HCT116 (cell line): ENCODE measurements around the gene AMBP. TPM values are rescaled to one million over a fixed set of nuclear protein-coding genes. Genes with fewer than 3 reads are reported as not detected.

Source experiments
- ATAC-seq: fragments of 200-7000 bp; cut with Tn5 transposase; 2 replicates; pipeline ENCODE4 v1.9.1; 2020; ENCODE audit warnings: mild to moderate bottlenecking, moderate library complexity
- BruUV-seq: library from RNA; stranded (reverse); fragments of 400-500 nt; replicated peaks from 2 replicates; lab custom pipeline; 2021; lab: Mats Ljungman, UMichigan
- CTCF ChIA-PET: fragments of 300-600 bp; sonication (Branson Sonifier 250); formaldehyde crosslinking; loops from one replicate; lab custom pipeline; 2021; ENCODE audit warnings: antibody characterized with exemption; lab: Charles Lee
- POLR2A ChIA-PET: fragments of 300-600, 350-600 bp; sonication (Branson Sonifier 250); formaldehyde crosslinking; loops from one replicate; lab custom pipeline; 2021; ENCODE audit warnings: antibody characterized with exemption; lab: Charles Lee
- RAD21 ChIA-PET, 2 experiments: fragments of 300-600 bp; sonication (Branson Sonifier 250); formaldehyde crosslinking; loops; one replicate each; lab custom pipeline; 2023; ENCODE audit warnings: low total read pairs in 2 of 2; ENCODE audit not compliant: uncharacterized antibody in 2 of 2, unreplicated experiment in 2 of 2, low non-redundant PET in 1 of 2; lab: Charles Lee
- DNase-seq: peaks from one replicate; pipeline ENCODE4 v3.0.0-alpha.2; 2010; ENCODE audit warnings: low read depth, low spot score
- H2AFZ ChIP-seq: fragments of 200-600 bp; shearing (Covaris generic), sonication (generic); 2 replicates; pipeline ENCODE4 v1.6.1; 2017; ENCODE audit warnings: low read depth, mixed run types, mixed read lengths, antibody characterized with exemption, low read length; ENCODE audit not compliant: poor library complexity, severe bottlenecking
- H3K27ac ChIP-seq: 2 replicates; pipeline ENCODE4 v1.5.1; 2012; ENCODE audit warnings: low read depth, low read length
- H3K27me3 ChIP-seq: fragments of 200-600 bp; sonication (generic); 2 replicates; pipeline ENCODE4 v1.6.1; 2016; ENCODE audit warnings: mixed run types, low read length, mixed read lengths; ENCODE audit not compliant: insufficient read depth
- H3K36me3 ChIP-seq, 2 experiments: fragments of 200-500 bp in 1 of 2; fragments of 200-600 bp in 1 of 2; sonication (Bioruptor generic) in 1 of 2; sonication (generic) in 1 of 2; 2 replicates each; pipeline versions ENCODE4 v1.5.1 to v1.6.1; 2014 to 2016; ENCODE audit warnings: low read length in 2 of 2, inconsistent platforms in 1 of 2, mixed read lengths in 1 of 2, mixed run types in 1 of 2; ENCODE audit not compliant: insufficient read depth in 2 of 2, control insufficient read depth in 1 of 2
- H3K4me1 ChIP-seq, 2 experiments: fragments of 200-600 bp in 1 of 2; sonication (generic) in 1 of 2; 2 replicates each; pipeline versions ENCODE4 v1.5.1 to v1.6.1; 2012 to 2017; ENCODE audit warnings: low read length in 2 of 2, inconsistent platforms in 1 of 2, mild to moderate bottlenecking in 1 of 2, mixed read lengths in 1 of 2, mixed run types in 1 of 2, moderate library complexity in 1 of 2; ENCODE audit not compliant: insufficient read depth in 2 of 2, control insufficient read depth in 1 of 2
- H3K4me2 ChIP-seq: fragments of 200-600 bp; sonication (generic); 2 replicates; pipeline ENCODE4 v1.6.1; 2017; ENCODE audit warnings: mixed run types, low read length, mixed read lengths
- H3K4me3 ChIP-seq, 2 experiments: fragments of 200-600 bp in 1 of 2; sonication (generic) in 1 of 2; replicated peaks in 1 of 2; 2 replicates each; pipeline ENCODE4 v1.5.1; 2011 to 2016; ENCODE audit warnings: low read length in 2 of 2, control low read depth in 1 of 2, low read depth in 1 of 2, mild to moderate bottlenecking in 1 of 2, mixed read lengths in 1 of 2, mixed run types in 1 of 2
- H3K79me2 ChIP-seq: fragments of 200-600 bp; sonication (generic); 2 replicates; pipeline ENCODE4 v1.6.1; 2017; ENCODE audit warnings: mild to moderate bottlenecking, mixed run types, low read length, moderate library complexity, mixed read lengths; ENCODE audit not compliant: insufficient read depth
- H3K9ac ChIP-seq: fragments of 200-600 bp; sonication (generic); 2 replicates; pipeline ENCODE4 v1.6.1; 2016; ENCODE audit warnings: low read length, mixed read lengths
- H3K9me2 ChIP-seq: fragments of 200-600 bp; sonication (generic), shearing (Covaris generic); 2 replicates; pipeline ENCODE4 v1.6.1; 2017; ENCODE audit warnings: mixed run types, mild to moderate bottlenecking, moderate library complexity; ENCODE audit not compliant: insufficient read depth
- H3K9me3 ChIP-seq, 2 experiments: fragments of 200-500 bp in 1 of 2; fragments of 200-600 bp in 1 of 2; sonication (Bioruptor generic) in 1 of 2; sonication (generic) in 1 of 2; 2 replicates each; pipeline ENCODE4 v1.6.1; 2014 to 2017; ENCODE audit warnings: low read length in 2 of 2, mixed read lengths in 2 of 2, inconsistent platforms in 1 of 2, low read depth in 1 of 2, mild to moderate bottlenecking in 1 of 2, mixed run types in 1 of 2, moderate library complexity in 1 of 2; ENCODE audit not compliant: control insufficient read depth in 1 of 2, insufficient read depth in 1 of 2
- H4K20me1 ChIP-seq: fragments of 200-600 bp; sonication (generic), shearing (Covaris generic); 2 replicates; pipeline ENCODE4 v1.6.1; 2017; ENCODE audit warnings: mixed run types, mild to moderate bottlenecking, moderate library complexity; ENCODE audit not compliant: insufficient read depth
- EZH2phosphoT487 ChIP-seq: fragments of 200-600 bp; IDR thresholded peaks from 2 replicates; pipeline ENCODE4 v1.6.1; 2018; ENCODE audit warnings: antibody characterized with exemption, borderline replicate concordance
- FOSL1 ChIP-seq: IDR thresholded peaks from 2 replicates; pipeline ENCODE4 v1.6.1; 2012; ENCODE audit warnings: low read depth
- RAD21 ChIP-seq: IDR thresholded peaks from 2 replicates; pipeline ENCODE4 v1.6.1; 2012; ENCODE audit warnings: low read depth, mild to moderate bottlenecking
- SP1 ChIP-seq: IDR thresholded peaks from 2 replicates; pipeline ENCODE4 v1.6.1; 2012; ENCODE audit warnings: low read depth
- SRF ChIP-seq: IDR thresholded peaks from 2 replicates; pipeline ENCODE4 v1.6.1; 2012; ENCODE audit warnings: low read depth
- TCF7L2 ChIP-seq: IDR thresholded peaks from 2 replicates; pipeline ENCODE4 v1.7.0; 2011; ENCODE audit warnings: borderline replicate concordance, inconsistent platforms; ENCODE audit not compliant: insufficient read depth, insufficient read length; ENCODE audit errors: extremely low read depth
- ZFX ChIP-seq: fragments of 450-650 bp; IDR thresholded peaks from 2 replicates; pipeline ENCODE4 v1.6.1; 2017
- intact Hi-C: fragments of 100-400 bp; cut with micrococcal nuclease; formaldehyde crosslinking; loops from 2 replicates; pipeline ENCODE4 v1.10.0; 2022
- total RNA-seq: library from RNA; stranded (reverse); gene quantifications from one replicate; pipeline ENCODE4 v1.2.1, GENCODE V29; 2021; ENCODE audit not compliant: unreplicated experiment
- TF ChIP-seq, protein P1 (sequence below): IDR thresholded peaks from 2 replicates; pipeline ENCODE4 v1.6.1; 2012
- TF ChIP-seq, protein P2 (sequence below), 3 experiments: fragments of 200-600 bp in 1 of 3; sonication (generic) in 1 of 3; IDR thresholded peaks in 2 of 3; conservative IDR thresholded peaks in 1 of 3; 2 replicates each; pipeline ENCODE4 v1.5.1; 2012 to 2017; ENCODE audit warnings: low read depth in 2 of 3, low read length in 2 of 3, antibody characterized with exemption in 1 of 3, borderline replicate concordance in 1 of 3, control low read depth in 1 of 3, mild to moderate bottlenecking in 1 of 3, mixed read lengths in 1 of 3, mixed run types in 1 of 3, moderate library complexity in 1 of 3; ENCODE audit not compliant: insufficient read depth in 1 of 3
- TF ChIP-seq, protein P3 (sequence below): IDR thresholded peaks from 2 replicates; pipeline ENCODE4 v1.6.1; 2011; ENCODE audit warnings: mild to moderate bottlenecking, low read length, moderate library complexity; ENCODE audit not compliant: insufficient replicate concordance; ENCODE audit errors: extremely low read depth

AMBP gene
- total RNA-seq, 1 experiment from 2014 or later: 1.9 TPM

DNA sequence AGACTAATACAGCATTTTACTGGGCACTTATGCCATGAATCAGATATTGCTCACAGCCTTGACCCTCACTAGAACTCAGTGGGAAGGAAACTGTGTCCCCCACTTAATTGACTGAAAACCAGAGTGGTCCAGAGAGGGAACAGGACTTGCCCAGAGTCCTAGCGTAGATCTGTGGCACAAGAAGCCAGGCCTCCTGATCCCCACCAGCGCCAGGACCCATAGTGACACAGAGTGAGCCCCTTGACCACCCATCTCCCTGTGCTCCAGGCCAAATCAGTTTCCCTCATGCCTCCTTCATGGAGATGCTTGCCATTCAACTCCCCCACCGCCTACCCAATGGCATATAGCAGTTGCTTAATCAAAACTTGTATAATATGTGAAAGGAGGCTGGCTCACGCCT is 12.7 kb upstream of the AMBP start:
- ChIA-PET CTCF (interaction anchor here (1.0 kb wide), 2 partner anchors 8 to 17 kb away, joined by 3 read pairs; no protein-coding TSS in a partner anchor), RAD21 (no interaction called here), POLR2A (no interaction called here)
- H3K9me2 ChIP-seq: no peaks in the 10 kb centered on the region
- intact Hi-C loops: no loop called here
- H3K9me3 ChIP-seq: no peaks in the 10 kb centered on the region
- no peaks in the 10 kb centered on the region for H3K4me1 ChIP-seq
- H4K20me1 ChIP-seq: no peaks in the 10 kb centered on the region
- H3K36me3 ChIP-seq: no peaks in the 10 kb centered on the region
- H3K27me3 ChIP-seq: no peaks in the 10 kb centered on the region
- H3K9ac ChIP-seq: no peak overlapping the region
- no peak overlapping the region for H3K27ac ChIP-seq
- no peak overlapping the region for H3K4me3 ChIP-seq
- no peak for ATAC-seq
- no peak overlapping the region for H2AFZ ChIP-seq
- no peak for DNase-seq
- TF ChIP-seq ZFX (no peak), FOSL1 (no peak), TCF7L2 (no peak), SRF (no peak)
- TF ChIP-seq, protein P1, sequence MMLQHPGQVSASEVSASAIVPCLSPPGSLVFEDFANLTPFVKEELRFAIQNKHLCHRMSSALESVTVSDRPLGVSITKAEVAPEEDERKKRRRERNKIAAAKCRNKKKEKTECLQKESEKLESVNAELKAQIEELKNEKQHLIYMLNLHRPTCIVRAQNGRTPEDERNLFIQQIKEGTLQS: no peak
- H3K4me2 ChIP-seq: no peak overlapping the region
- no peaks in the 10 kb centered on the region for H3K79me2 ChIP-seq
- no TSS peak for BruUV-seq

DNA sequence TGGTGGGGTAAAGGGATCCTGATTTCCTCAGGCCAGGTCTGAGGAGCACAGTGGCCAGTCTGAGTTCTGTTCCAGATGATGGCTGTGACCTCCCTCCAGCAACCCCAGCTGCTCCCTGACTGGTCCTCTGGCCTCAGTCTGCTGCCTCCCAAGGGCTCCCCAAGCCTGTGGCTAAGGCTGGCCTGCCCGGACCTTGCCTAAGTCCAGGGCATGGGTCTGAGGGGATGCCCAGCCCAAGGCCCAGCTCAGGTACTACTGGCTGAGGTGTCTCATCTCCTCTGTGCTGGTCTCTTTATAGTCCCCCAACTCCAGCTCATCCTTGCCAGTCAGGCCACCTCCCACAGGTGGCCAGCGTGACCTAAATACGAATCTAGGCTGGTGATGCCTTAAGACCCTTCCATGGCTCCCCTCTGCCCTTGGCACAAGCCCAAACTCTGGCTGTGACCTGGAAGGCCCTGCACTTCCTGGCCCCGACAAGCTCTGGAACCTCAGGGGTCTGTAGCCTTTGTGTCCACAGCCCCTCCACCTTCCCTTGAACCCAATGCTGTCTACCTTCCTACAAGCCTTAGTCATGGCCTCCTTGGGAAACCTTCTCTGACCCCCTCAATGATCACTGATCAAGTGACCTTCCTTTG is 11.2 kb upstream of the AMBP start:
- TF ChIP-seq, protein P2, sequence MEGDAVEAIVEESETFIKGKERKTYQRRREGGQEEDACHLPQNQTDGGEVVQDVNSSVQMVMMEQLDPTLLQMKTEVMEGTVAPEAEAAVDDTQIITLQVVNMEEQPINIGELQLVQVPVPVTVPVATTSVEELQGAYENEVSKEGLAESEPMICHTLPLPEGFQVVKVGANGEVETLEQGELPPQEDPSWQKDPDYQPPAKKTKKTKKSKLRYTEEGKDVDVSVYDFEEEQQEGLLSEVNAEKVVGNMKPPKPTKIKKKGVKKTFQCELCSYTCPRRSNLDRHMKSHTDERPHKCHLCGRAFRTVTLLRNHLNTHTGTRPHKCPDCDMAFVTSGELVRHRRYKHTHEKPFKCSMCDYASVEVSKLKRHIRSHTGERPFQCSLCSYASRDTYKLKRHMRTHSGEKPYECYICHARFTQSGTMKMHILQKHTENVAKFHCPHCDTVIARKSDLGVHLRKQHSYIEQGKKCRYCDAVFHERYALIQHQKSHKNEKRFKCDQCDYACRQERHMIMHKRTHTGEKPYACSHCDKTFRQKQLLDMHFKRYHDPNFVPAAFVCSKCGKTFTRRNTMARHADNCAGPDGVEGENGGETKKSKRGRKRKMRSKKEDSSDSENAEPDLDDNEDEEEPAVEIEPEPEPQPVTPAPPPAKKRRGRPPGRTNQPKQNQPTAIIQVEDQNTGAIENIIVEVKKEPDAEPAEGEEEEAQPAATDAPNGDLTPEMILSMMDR (IDR thresholded peaks at IDR 0.05 in 2 of 3, conservative IDR thresholded peaks at IDR 0.05 in 1 of 3; ENCODE audit: borderline replicate concordance in 1 of 3, insufficient read depth in 1 of 3, low read depth in 2 of 3, low read length in 2 of 3): no peak
- no peak for TF ChIP-seq RAD21
- TF ChIP-seq EZH2phosphoT487: no peak
- TF ChIP-seq ZFX: no peak
- TF ChIP-seq, protein P3, sequence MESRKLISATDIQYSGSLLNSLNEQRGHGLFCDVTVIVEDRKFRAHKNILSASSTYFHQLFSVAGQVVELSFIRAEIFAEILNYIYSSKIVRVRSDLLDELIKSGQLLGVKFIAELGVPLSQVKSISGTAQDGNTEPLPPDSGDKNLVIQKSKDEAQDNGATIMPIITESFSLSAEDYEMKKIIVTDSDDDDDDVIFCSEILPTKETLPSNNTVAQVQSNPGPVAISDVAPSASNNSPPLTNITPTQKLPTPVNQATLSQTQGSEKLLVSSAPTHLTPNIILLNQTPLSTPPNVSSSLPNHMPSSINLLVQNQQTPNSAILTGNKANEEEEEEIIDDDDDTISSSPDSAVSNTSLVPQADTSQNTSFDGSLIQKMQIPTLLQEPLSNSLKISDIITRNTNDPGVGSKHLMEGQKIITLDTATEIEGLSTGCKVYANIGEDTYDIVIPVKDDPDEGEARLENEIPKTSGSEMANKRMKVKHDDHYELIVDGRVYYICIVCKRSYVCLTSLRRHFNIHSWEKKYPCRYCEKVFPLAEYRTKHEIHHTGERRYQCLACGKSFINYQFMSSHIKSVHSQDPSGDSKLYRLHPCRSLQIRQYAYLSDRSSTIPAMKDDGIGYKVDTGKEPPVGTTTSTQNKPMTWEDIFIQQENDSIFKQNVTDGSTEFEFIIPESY: no peak
- TF ChIP-seq SP1: no peak

More for the DNA sequence above, 11.2 kb upstream of the AMBP start:
- no peaks in the 10 kb centered on the region for H3K9me2 ChIP-seq
- H3K36me3 ChIP-seq: no peaks in the 10 kb centered on the region
- ChIA-PET CTCF (interaction anchor here (1.4 kb wide), 1 partner anchor 202 kb away, joined by 5 read pairs; no protein-coding TSS in a partner anchor), RAD21 (no interaction called here), POLR2A (no interaction called here)
- H3K9me3 ChIP-seq: no peaks in the 10 kb centered on the region
- H3K4me1 ChIP-seq: no peaks in the 10 kb centered on the region
- DNase-seq: no peak
- H3K4me2 ChIP-seq: no peak overlapping the region
- H3K27ac ChIP-seq: no peak overlapping the region
- H3K9ac ChIP-seq: no peak overlapping the region
- H4K20me1 ChIP-seq: no peaks in the 10 kb centered on the region
- intact Hi-C loops: no loop called here
- no TSS peak for BruUV-seq
- no peak overlapping the region for H2AFZ ChIP-seq
- ATAC-seq: no peak; the same call in 1 of the 2 replicates
- H3K27me3 ChIP-seq: no peaks in the 10 kb centered on the region
- H3K79me2 ChIP-seq: no peaks in the 10 kb centered on the region
- no peak overlapping the region for H3K4me3 ChIP-seq
